HG03460 (cell line): ENCODE measurements around the gene EIF4E2.

Experiments used
- ATAC-seq: cut with Tn5 transposase; IDR thresholded peaks from one replicate; pipeline ENCODE4 v1.9.1; 2021; ENCODE audit not compliant: unreplicated experiment

The EIF4E2 gene

GRCh38 chr2:232537079-232537478 lies 13.4 kb upstream of the EIF4E2 start:
- ATAC-seq: no peak

DNA sequence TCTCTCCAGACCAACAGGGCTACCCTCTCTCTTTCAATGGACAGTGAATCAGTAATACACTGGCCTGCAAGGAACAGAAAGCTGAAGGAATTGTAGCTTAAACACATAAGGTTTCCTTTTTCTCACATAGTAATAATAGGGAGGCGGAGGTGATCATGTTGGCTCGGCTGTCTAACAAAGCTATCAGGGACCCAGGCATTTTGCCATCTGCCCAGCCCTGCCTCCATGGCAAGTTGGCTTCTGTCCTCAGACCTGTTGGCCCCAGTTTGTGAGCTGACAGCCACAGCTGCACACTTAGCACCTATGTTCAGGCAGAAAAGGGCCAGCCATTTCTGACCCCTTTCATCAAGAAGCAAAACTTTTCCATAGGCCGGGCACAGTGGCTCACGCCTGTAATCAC lies 13.0 kb upstream of the EIF4E2 start:
- ATAC-seq: no peak

DNA sequence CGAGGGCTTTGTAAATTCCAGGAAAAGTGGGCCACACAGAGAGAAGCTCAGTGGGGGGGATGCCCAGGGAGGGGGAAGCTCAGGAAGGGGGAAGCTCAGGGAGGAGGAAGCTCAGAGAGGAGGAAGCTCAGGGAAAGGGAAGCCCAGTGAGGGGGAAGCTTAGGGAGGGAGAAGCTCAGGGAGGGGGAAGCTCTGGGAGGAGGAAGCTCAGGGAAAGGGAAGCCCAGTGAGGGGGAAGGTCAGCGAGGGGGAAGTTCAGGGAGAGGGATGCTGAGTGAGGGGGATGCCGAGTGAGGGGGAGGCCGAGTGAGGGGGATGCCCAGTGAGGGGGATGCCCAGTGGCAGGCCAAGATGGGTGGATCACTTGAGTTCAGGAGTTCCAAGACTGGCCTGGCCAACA lies 11.8 kb upstream of the EIF4E2 start:
- ATAC-seq: no peak

DNA sequence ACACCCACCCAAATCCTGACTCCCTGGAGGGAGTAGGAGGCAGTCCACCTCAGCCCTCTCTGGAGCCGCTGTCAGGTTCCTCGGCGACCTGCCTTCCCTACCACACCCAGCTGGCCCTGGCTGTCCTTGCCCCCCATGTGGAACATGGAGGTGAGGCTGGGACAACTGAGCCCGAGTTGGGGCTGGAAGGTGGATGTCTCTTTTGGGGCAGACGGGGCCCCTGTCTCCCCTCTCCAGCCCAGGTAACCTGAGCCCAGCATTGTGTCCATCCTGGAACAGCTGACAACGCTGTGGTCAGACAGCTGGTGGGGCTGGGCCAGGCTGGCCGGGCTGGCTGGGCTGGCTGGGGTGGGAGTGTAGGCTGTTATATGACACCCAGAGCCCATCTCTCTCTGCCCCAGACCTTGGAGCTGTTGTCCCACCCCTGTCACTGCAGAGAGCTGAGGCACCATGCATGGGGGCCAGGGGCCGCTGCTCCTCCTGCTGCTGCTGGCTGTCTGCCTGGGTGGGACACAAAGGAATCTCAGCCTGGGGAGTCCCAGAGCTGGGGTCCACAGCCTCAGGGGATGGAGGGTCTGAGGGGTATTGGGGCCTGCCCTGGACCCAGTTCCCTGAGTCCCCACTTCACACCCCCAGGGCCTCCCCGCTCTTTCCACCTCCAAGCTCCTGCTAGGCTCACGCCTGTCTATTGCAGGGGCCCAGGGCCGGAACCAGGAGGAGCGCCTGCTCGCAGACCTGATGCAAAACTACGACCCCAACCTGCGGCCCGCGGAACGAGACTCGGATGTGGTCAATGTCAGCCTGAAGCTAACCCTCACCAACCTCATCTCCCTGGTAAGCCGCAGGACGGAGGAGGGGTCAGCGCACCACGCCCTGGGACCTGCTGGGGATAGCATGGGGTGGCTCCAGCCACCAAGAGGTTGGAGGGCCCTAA lies 10.9 kb upstream of the EIF4E2 start, which contains the start of gene CHRNG:
CHRNG (plus strand) TSS at position 395 of the 934 bp plus-strand sequence; CDS start at position 451, 56 bp downstream.
- ATAC-seq: no peak

- no peak for ATAC-seq
Observed at GRCh38 chr2:232540441-232541041, 9.9 kb upstream of the EIF4E2 start.

GRCh38 chr2:232541195-232541960 lies 9.1 kb upstream of the EIF4E2 start:
- no peak for ATAC-seq

DNA sequence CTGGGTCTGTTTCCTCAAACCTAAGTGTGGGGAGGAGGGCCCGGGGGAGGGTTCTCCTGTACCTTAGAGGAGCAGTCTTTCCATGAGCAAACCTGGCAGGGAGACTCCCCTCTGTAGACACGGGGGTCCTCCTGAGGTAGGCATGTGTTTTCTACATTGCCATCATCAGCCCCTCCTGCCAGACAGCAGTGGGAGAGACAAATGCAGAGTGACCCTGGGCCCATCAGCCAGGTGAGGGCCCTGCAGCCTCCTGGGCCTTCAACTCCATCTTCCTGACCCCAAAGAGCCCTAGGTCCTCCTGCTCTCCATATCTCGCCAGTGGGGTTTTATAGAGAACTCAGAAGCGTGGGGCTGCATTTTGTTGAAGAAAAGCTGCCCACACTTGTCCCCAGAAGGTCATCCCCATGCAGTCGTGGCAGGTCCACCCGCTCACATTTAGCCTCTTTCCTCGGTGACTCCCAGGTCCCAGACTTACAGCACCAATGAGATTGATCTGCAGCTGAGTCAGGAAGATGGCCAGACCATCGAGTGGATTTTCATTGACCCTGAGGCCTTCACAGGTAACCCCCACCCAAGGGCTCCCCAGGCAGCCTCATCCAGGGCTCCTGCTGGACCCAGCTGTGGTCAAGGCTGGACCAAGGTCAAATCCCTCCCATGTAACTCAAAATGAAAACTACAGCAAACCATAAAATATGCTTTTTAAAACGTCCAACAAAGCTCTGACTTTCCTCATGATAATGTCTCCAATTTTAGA lies 8.4 kb upstream of the EIF4E2 start:
- ATAC-seq: no peak

DNA sequence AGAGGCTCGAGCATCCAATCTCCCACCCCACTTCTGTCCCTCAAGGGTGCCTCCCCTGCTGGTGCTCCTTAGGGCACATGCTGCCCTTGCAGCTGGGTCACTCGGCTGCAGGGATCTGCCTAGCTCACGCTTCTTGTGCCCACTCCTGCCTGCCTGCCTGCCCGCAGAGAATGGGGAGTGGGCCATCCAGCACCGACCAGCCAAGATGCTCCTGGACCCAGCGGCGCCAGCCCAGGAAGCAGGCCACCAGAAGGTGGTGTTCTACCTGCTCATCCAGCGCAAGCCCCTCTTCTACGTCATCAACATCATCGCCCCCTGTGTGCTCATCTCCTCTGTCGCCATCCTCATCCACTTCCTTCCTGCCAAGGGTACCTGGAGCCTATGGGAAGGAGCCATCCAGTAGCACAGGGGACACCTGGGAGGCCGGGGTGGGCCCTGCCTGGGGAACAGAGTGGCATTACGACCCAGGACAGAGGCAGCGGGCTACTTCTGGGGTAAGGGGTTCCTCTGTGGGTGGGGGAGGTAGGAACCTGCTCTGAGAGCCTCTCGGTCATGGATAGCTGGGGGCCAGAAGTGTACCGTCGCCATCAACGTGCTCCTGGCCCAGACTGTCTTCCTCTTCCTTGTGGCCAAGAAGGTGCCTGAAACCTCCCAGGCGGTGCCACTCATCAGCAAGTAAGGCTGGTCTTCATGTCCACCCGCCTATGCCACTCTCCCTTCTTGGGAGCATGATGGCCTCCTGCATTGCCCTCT lies 7.6 kb upstream of the EIF4E2 start:
- no peak for ATAC-seq

- ATAC-seq: no peak
Observed at GRCh38 chr2:232543491-232543890, 7.0 kb upstream of the EIF4E2 start.

GRCh38 chr2:232543928-232544631 lies 6.4 kb upstream of the EIF4E2 start:
- ATAC-seq: no peak

GRCh38 chr2:232544674-232545073 lies 5.8 kb upstream of the EIF4E2 start:
- ATAC-seq: no peak

DNA sequence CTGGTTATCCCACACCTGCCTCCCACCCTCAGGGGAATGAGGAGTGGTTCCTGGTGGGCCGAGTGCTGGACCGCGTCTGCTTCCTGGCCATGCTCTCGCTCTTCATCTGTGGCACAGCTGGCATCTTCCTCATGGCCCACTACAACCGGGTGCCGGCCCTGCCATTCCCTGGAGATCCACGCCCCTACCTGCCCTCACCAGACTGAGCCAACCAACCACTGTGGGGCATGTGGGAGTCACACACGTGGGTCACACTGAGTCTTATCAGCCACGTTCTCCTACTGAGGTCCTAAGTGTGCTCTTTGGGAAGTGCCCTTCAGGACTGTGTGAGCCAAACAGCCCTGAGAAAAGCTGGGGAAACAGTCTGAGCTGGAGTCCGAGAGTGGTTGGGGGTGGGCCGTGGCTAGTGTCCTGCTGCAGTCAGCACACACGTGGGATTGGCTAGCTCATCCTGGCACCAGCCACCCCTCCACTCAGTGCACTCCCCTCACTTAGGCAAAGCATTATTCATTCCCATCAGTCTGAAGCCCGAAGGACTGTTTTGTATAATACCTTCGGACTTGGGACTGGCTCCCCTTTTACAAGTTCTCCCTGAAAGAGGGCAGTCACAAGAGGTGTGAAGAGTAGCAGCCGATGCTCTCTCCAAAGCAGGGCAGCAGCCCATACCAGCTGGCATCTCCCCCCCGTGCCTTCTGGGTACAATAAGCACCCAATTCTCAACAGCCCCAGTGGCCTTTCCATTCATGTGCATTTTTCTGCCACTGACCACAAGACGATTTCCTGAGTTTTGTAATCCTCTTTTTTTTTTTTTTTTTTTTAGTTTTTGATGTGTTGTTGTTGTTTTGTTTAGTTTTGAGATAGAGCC lies 4.7 kb upstream of the EIF4E2 start:
- no peak for ATAC-seq

- ATAC-seq: no peak
Observed at GRCh38 chr2:232547991-232548390, 2.5 kb upstream of the EIF4E2 start.

GRCh38 chr2:232549655-232550353 lies 685 bp upstream of the EIF4E2 start:
- no peak for ATAC-seq

- ATAC-seq: no peak
Observed at GRCh38 chr2:232551250-232551638, 755 bp downstream of the EIF4E2 start.

GRCh38 chr2:232551776-232552175 lies 1.3 kb downstream of the EIF4E2 start:
- ATAC-seq: no peak

- ATAC-seq: no peak
Observed at GRCh38 chr2:232556426-232556825, 5.9 kb downstream of the EIF4E2 start.
